GM12891 (cell line): Measurements from ENCODE around the gene PHF2.

ENCODE experiments used
- POLR2AphosphoS5 ChIP-seq: IDR thresholded peaks from 2 replicates; pipeline ENCODE4 v1.6.1; 2011; ENCODE audit warnings: low read depth, low read length, control low read depth
- SPI1 ChIP-seq: IDR thresholded peaks from 2 replicates; pipeline ENCODE4 v1.6.1; 2011; ENCODE audit warnings: low read depth, low read length, control low read depth

DNA sequence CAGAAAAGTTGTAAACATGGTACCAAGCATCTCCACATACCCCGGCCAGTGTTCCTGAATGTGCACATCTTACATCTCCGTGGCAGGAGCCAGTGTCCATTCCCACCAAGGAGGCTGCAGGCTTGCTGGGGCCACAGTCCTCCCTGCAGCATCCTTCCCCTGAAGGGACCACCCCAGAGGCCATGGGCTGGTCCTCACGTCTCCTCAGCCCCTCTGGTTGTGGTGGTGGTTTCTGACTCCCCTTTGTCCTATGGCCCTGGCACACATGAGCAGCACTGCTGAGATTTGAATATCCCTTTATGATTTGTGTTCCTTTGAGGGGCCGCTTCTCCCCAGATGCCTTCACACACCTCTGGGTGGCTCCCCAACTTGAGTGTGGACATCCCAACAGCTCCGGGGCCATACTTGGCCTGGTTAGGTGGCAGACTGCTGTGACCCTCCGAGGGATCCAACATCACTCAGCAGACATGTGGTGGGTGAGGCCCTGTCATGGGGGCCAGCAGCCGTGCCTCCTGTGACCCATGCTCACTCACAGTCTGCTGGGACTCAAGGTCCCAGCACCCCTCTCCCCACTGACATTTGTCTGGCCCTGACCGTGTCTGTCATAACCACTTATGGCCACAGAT, 14.3 kb downstream of the PHF2 start:
- no peak for TF ChIP-seq POLR2AphosphoS5
- no peak for TF ChIP-seq SPI1
